Measurements from ENCODE around the gene PRG3. TPM values are rescaled to one million over a fixed set of nuclear protein-coding genes. Genes with fewer than 3 reads are reported as not detected.

The PRG3 gene
- total RNA-seq (2021; ENCODE audit: unreplicated experiment) (not detected), Bru-seq, nascent RNA (not detected), BruChase-seq, experiment 1, labeled RNA remaining after a 2-hour chase (not detected), BruChase-seq, experiment 2, labeled RNA remaining after a 6-hour chase (not detected)
- not detected for polyA plus RNA-seq (2012; ENCODE audit: insufficient read length)
- long read RNA-seq: 0 reads

- no peak for ATAC-seq
- peaks cover 4% of the 10 kb centered on the region for H3K27me3 ChIP-seq (ENCODE audit: control insufficient read depth, insufficient read depth, low read length)
Measured at GRCh38 chr11:57380975-57381374, at the start of gene PRG3. Gene PRG3 (minus strand): TSS chr11:57381150. CDS start chr11:57380708, 442 bp downstream.

GRCh38 chr11:57429946-57430345, 49.0 kb upstream of the PRG3 start:
- H3K4me1 ChIP-seq (ENCODE audit: control insufficient read depth, insufficient read depth, low read length): peaks cover 8% of the 10 kb centered on the region
- no TSS peak for BruUV-seq (replicated peaks)
- ATAC-seq (no peak), DNase-seq (ENCODE audit: low read depth, low spot score) (no peak)
- H3K4me3 ChIP-seq (ENCODE audit: low read depth in 2 of 2, low read length in 2 of 2): no peak overlapping the region
- POLR2A ChIA-PET: no interaction called here
- H3K9me3 ChIP-seq (ENCODE audit: control insufficient read depth, insufficient read depth, low read depth, low read length): no peaks in the 10 kb centered on the region
- H3K36me3 ChIP-seq (ENCODE audit: control insufficient read depth, insufficient read depth, low read length): no peaks in the 10 kb centered on the region
- TF ChIP-seq TCF7L2 (IDR thresholded peaks at IDR 0.05; ENCODE audit: low read depth, low read length) (no peak), POLR2AphosphoS5 (IDR thresholded peaks at IDR 0.05; ENCODE audit: low read depth, low read length) (no peak), SIN3A (IDR thresholded peaks at IDR 0.05; ENCODE audit: borderline replicate concordance, insufficient read depth, low read depth, low read length) (no peak), CTCF (IDR thresholded peaks at IDR 0.05) (no peak), REST (IDR thresholded peaks at IDR 0.05; ENCODE audit: insufficient read depth in 1 of 2, low read depth in 2 of 2, low read length in 1 of 2) (no peak)
- in situ Hi-C loops (cut with HindIII; ENCODE audit: low pct_unique_long_range_greater_than_20kb, low sequenced_read_pairs): no loop called here
- intact Hi-C loops (cut with micrococcal nuclease; ENCODE audit: unreplicated experiment): no loop called here
- H3K27ac ChIP-seq (ENCODE audit: low read length): no peak overlapping the region
- CTCF ChIA-PET: interaction anchor here (0.7 to 1.1 kb wide), 2 partner anchors 47 to 63 kb away, joined by 3 read pairs; no protein-coding TSS in a partner anchor
- 0 out of 2 replicates have a peak, but pooled peaks cover 6% of the 10 kb centered on the region for H3K27me3 ChIP-seq (ENCODE audit: control insufficient read depth, insufficient read depth, low read length)

More at GRCh38 chr11:57380975-57381374, at the start of gene PRG3:
- BruUV-seq (replicated peaks): no TSS peak
- Histone ChIP-seq H3K27ac (ENCODE audit: low read length) (no peak within 1 kb of the TSS), H3K9me3 (ENCODE audit: control insufficient read depth, insufficient read depth, low read depth, low read length) (no peaks in the 10 kb centered on the region), H3K4me1 (ENCODE audit: control insufficient read depth, insufficient read depth, low read length) (no peaks in the 10 kb centered on the region; the same call in 1 of the 2 replicates), H3K4me3 (ENCODE audit: low read depth in 2 of 2, low read length in 2 of 2) (no peak within 1 kb of the TSS), H3K36me3 (ENCODE audit: control insufficient read depth, insufficient read depth, low read length) (no peaks in the 10 kb centered on the region)
- intact Hi-C loops (cut with micrococcal nuclease; ENCODE audit: unreplicated experiment): no loop called here
- TF ChIP-seq POLR2AphosphoS5 (IDR thresholded peaks at IDR 0.05; ENCODE audit: low read depth, low read length) (no peak), CTCF (IDR thresholded peaks at IDR 0.05) (no peak), TCF7L2 (IDR thresholded peaks at IDR 0.05; ENCODE audit: low read depth, low read length) (no peak), REST (IDR thresholded peaks at IDR 0.05; ENCODE audit: insufficient read depth in 1 of 2, low read depth in 2 of 2, low read length in 1 of 2) (no peak), SIN3A (IDR thresholded peaks at IDR 0.05; ENCODE audit: borderline replicate concordance, insufficient read depth, low read depth, low read length) (no peak)
- in situ Hi-C loops (cut with HindIII; ENCODE audit: low pct_unique_long_range_greater_than_20kb, low sequenced_read_pairs): no loop called here
- no peak for DNase-seq (ENCODE audit: low read depth, low spot score)
- CTCF ChIA-PET: no interaction called here
- POLR2A ChIA-PET: no interaction called here

All from Panc1 (cell line).